D341Med (cell line): Measurements from ENCODE around the gene CHCHD5.

Experiments used
- DNase-seq: peaks from one replicate; pipeline ENCODE4 v3.0.0; 2012; ENCODE audit warnings: low spot score

The CHCHD5 gene

GRCh38 chr2:112625474-112626114 is 41.2 kb downstream of the CHCHD5 start:
- DNase-seq, result no peak

GRCh38 chr2:112626604-112627059 is 42.2 kb downstream of the CHCHD5 start:
- DNase-seq, result peak; percentile 79

- DNase-seq, result no peak
Observed at GRCh38 chr2:112627060-112628040, 42.9 kb downstream of the CHCHD5 start.

GRCh38 chr2:112629224-112629623 is 44.8 kb downstream of the CHCHD5 start:
- no peak for DNase-seq

GRCh38 chr2:112629823-112630222 is 45.4 kb downstream of the CHCHD5 start:
- DNase-seq, result no peak

GRCh38 chr2:112630268-112630667 is 45.9 kb downstream of the CHCHD5 start:
- DNase-seq, result no peak

- DNase-seq, result no peak
Observed at GRCh38 chr2:112633708-112634107, 49.3 kb downstream of the CHCHD5 start.

- no peak for DNase-seq
Observed at GRCh38 chr2:112634153-112634873, 49.9 kb downstream of the CHCHD5 start.

GRCh38 chr2:112634874-112635157 is 50.4 kb downstream of the CHCHD5 start:
- no peak for DNase-seq

GRCh38 chr2:112636605-112637288 is 52.3 kb downstream of the CHCHD5 start:
- DNase-seq, result no peak

- DNase-seq, result no peak
Observed at GRCh38 chr2:112637289-112637660, 52.9 kb downstream of the CHCHD5 start.
